H1 (cell line): ENCODE results near the gene TRIM71. TPM values are rescaled to one million over a fixed set of nuclear protein-coding genes. Genes with fewer than 3 reads are reported as not detected.

Source experiments
- ASH2L ChIP-seq: fragments of 200-600, 300-600 bp; sonication (generic); IDR thresholded peaks from one replicate; pipeline ENCODE4 v1.7.1; 2017; ENCODE audit warnings: low read length
- JUND ChIP-seq: IDR thresholded peaks from 2 replicates; pipeline ENCODE4 v1.6.1; 2011; ENCODE audit warnings: mild to moderate bottlenecking, improper control_type of control experiment, low read length
- NANOG ChIP-seq: IDR thresholded peaks from 2 replicates; pipeline ENCODE4 v1.6.1; 2011; ENCODE audit warnings: low read length, low read depth, mild to moderate bottlenecking, inconsistent platforms; ENCODE audit not compliant: insufficient read depth, poor library complexity, severe bottlenecking
- RBBP5 ChIP-seq: IDR thresholded peaks from 2 replicates; pipeline ENCODE4 v1.7.1; 2012; ENCODE audit warnings: low read depth, mild to moderate bottlenecking, inconsistent platforms, low read length, moderate library complexity, borderline replicate concordance
- SIRT6 ChIP-seq: IDR thresholded peaks from one replicate; pipeline ENCODE4 v1.7.1; 2012; ENCODE audit warnings: low read length, inconsistent platforms
- polyA plus RNA-seq, 7 experiments: library from polyadenylated mRNA; depleted of rRNA in 3 of 7; stranded (reverse) in 5 of 7; unstranded in 2 of 7; fragments of >200 nt in 5 of 7; fragments of 200-250 nt in 2 of 7; gene quantifications; 1 replicate in 5 of 7; 2 replicates in 1 of 7; 4 replicates in 1 of 7; pipeline versions ENCODE4 v1.2.1 to v1.2.3, GENCODE V29; 2011 to 2013; ENCODE audit warnings: missing spikeins in 2 of 7, mixed read lengths in 2 of 7
- total RNA-seq: library from RNA; stranded (reverse); fragmentation: NEBNext Ultra II Directional; extraction: Animal tissue kit (Norgen Biotek cat#: 25700); gene quantifications from 2 replicates; pipeline ENCODE4 v1.2.1, GENCODE V29; 2021

The TRIM71 gene
- total and polyA plus RNA-seq, 2 of the 8 experiments (the other 6 are each of a cell fraction or from before 2014, with no cell fraction given) = 53.7 to 293 TPM

GRCh38 chr3:32912046-32912445, 94.2 kb downstream of the TRIM71 start (continued):
- TF ChIP-seq NANOG = no peak
- TF ChIP-seq SIRT6 = no peak
- TF ChIP-seq RBBP5 = no peak
- no peak for TF ChIP-seq JUND
- TF ChIP-seq ASH2L = no peak
